C4-2B (cell line): ENCODE results near the gene PLEKHA8.

Source experiments
- CTCF ChIP-seq: fragments of 450-650 bp; conservative IDR thresholded peaks from 2 replicates; pipeline ENCODE4 v1.5.1; 2017; ENCODE audit warnings: mild to moderate bottlenecking
- ZFX ChIP-seq: fragments of 450-650 bp; IDR thresholded peaks from 2 replicates; pipeline ENCODE4 v1.6.1; 2017

- TF ChIP-seq CTCF, result no peak
- no peak for TF ChIP-seq ZFX
Measured at GRCh38 chr7:30080818-30081217, 52.6 kb downstream of the PLEKHA8 start.
